MM.1S (cell line): ENCODE measurements around the gene WNT8B.

Source experiments
- DNase-seq: peaks from one replicate; pipeline ENCODE4 v3.0.0-alpha.2; 2015
- H2AFZ ChIP-seq: fragments of 300-600 bp; sonication (generic); 2 replicates; pipeline ENCODE4 v1.6.0; 2016; ENCODE audit warnings: antibody characterized with exemption, low read length
- H3F3A ChIP-seq: fragments of 300-600 bp; sonication (generic); 2 replicates; pipeline ENCODE4 v1.6.1; 2016; ENCODE audit warnings: mild to moderate bottlenecking, antibody characterized with exemption, low read length, moderate library complexity, mixed read lengths; ENCODE audit not compliant: insufficient read depth
- H3K27ac ChIP-seq: fragments of 300-600 bp; sonication (generic); 2 replicates; pipeline ENCODE4 v1.5.1; 2016; ENCODE audit warnings: mild to moderate bottlenecking, low read length
- H3K27me3 ChIP-seq: fragments of 300-600 bp; sonication (generic); replicated peaks from 2 replicates; pipeline ENCODE4 v1.6.0; 2016; ENCODE audit warnings: low read length; ENCODE audit not compliant: insufficient read depth
- H3K36me3 ChIP-seq: fragments of 300-600 bp; sonication (generic); replicated peaks from 2 replicates; pipeline ENCODE4 v1.6.1; 2016; ENCODE audit warnings: mild to moderate bottlenecking, low read length, mixed read lengths; ENCODE audit not compliant: insufficient read depth
- H3K4me1 ChIP-seq: fragments of 300-600 bp; sonication (generic); 2 replicates; pipeline ENCODE4 v1.6.1; 2016; ENCODE audit warnings: low read length, mixed read lengths
- H3K4me2 ChIP-seq: fragments of 300-600 bp; sonication (generic); 2 replicates; pipeline ENCODE4 v1.6.0; 2016; ENCODE audit warnings: low read depth, low read length
- H3K4me3 ChIP-seq: fragments of 300-600 bp; sonication (generic); 2 replicates; pipeline ENCODE4 v1.5.1; 2016; ENCODE audit warnings: low read length, mixed read lengths
- H3K79me2 ChIP-seq: fragments of 300-600 bp; sonication (generic); 2 replicates; pipeline ENCODE4 v1.6.1; 2016; ENCODE audit warnings: mixed run types, low read length, mixed read lengths
- H3K9ac ChIP-seq: fragments of 300-600 bp; sonication (generic); 2 replicates; pipeline ENCODE4 v1.6.1; 2016; ENCODE audit warnings: low read length, mixed read lengths
- H3K9me2 ChIP-seq: fragments of 300-600 bp; sonication (generic); replicated peaks from 2 replicates; pipeline ENCODE4 v1.6.1; 2016; ENCODE audit warnings: mild to moderate bottlenecking, low read length, mixed read lengths; ENCODE audit not compliant: insufficient read depth
- H3K9me3 ChIP-seq: fragments of 300-600 bp; sonication (generic); replicated peaks from 2 replicates; pipeline ENCODE4 v1.6.1; 2016; ENCODE audit warnings: mild to moderate bottlenecking, low read length, mixed read lengths; ENCODE audit not compliant: insufficient read depth
- H4K20me1 ChIP-seq: fragments of 300-600 bp; sonication (generic); 2 replicates; pipeline ENCODE4 v1.6.1; 2016; ENCODE audit warnings: mild to moderate bottlenecking, low read length, moderate library complexity, mixed read lengths; ENCODE audit not compliant: insufficient read depth
- EZH2 ChIP-seq: fragments of 300-600 bp; sonication (generic); optimal IDR thresholded peaks from 2 replicates; pipeline ENCODE3; 2017; ENCODE audit warnings: low read depth, mild to moderate bottlenecking, antibody characterized with exemption, low read length, mixed read lengths
- EZH2phosphoT487 ChIP-seq: fragments of 300-600 bp; sonication (generic); IDR thresholded peaks from 2 replicates; pipeline ENCODE4 v1.6.1; 2018; ENCODE audit warnings: antibody characterized with exemption, low read length
- TF ChIP-seq, protein P1 (sequence below): fragments of 300-600 bp; sonication (generic); IDR thresholded peaks from 2 replicates; pipeline ENCODE4 v1.5.1; 2016; ENCODE audit warnings: antibody characterized with exemption, low read length, mixed read lengths

WNT8B gene

DNA sequence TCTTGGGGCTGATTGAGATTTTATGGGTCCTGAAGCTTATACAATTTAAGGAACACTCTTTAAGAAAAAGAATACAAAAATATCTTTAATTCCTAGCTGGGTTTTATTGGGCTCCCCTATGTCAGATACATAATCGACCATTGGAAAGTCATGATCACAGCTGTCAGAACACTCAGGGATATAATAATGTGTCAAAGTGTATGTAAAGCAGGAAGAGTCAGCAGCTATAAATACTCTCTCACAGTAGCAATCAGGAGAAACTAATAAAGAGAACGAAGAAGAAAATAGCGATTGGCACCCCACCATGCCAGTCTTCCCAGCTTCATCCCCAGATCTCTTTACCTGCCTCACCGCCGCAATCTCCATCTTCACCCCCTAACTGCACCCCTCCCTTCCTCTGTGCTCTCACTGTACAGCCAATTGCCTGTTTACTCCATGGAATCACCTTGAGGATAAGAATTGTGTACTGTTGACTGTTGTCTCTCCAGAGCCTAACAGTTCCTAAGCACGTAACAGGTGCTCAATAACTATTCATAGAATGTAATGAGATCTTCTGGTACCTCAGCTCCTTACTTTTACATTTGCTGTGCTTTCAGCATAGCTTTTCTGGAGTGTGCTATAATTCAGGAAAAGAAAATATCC, 24.0 kb upstream of the WNT8B start:
- no peaks in the 10 kb centered on the region for H3K27me3 ChIP-seq
- H3K9me3 ChIP-seq: no peaks in the 10 kb centered on the region
- H3K27ac ChIP-seq: no peak overlapping the region
- no peaks in the 10 kb centered on the region for H3F3A ChIP-seq
- H3K4me2 ChIP-seq: no peak overlapping the region
- TF ChIP-seq EZH2phosphoT487: no peak
- TF ChIP-seq, protein P1, sequence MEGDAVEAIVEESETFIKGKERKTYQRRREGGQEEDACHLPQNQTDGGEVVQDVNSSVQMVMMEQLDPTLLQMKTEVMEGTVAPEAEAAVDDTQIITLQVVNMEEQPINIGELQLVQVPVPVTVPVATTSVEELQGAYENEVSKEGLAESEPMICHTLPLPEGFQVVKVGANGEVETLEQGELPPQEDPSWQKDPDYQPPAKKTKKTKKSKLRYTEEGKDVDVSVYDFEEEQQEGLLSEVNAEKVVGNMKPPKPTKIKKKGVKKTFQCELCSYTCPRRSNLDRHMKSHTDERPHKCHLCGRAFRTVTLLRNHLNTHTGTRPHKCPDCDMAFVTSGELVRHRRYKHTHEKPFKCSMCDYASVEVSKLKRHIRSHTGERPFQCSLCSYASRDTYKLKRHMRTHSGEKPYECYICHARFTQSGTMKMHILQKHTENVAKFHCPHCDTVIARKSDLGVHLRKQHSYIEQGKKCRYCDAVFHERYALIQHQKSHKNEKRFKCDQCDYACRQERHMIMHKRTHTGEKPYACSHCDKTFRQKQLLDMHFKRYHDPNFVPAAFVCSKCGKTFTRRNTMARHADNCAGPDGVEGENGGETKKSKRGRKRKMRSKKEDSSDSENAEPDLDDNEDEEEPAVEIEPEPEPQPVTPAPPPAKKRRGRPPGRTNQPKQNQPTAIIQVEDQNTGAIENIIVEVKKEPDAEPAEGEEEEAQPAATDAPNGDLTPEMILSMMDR: no peak
- TF ChIP-seq EZH2: no peak
- no peaks in the 10 kb centered on the region for H3K36me3 ChIP-seq
- no peaks in the 10 kb centered on the region for H3K4me1 ChIP-seq
- H4K20me1 ChIP-seq: no peaks in the 10 kb centered on the region
- H3K9me2 ChIP-seq: no peaks in the 10 kb centered on the region
- no peak overlapping the region for H3K9ac ChIP-seq
- no peak for DNase-seq
- no peaks in the 10 kb centered on the region for H3K79me2 ChIP-seq
- no peak overlapping the region for H2AFZ ChIP-seq
- no peak overlapping the region for H3K4me3 ChIP-seq

GRCh38 chr10:100442548-100442947, 20.3 kb upstream of the WNT8B start:
- no peaks in the 10 kb centered on the region for H3K36me3 ChIP-seq
- H3K9me2 ChIP-seq: no peaks in the 10 kb centered on the region
- no peaks in the 10 kb centered on the region for H3K27me3 ChIP-seq
- no peak overlapping the region for H3K4me3 ChIP-seq
- H4K20me1 ChIP-seq: no peaks in the 10 kb centered on the region
- no peak for DNase-seq
- H3K9me3 ChIP-seq: no peaks in the 10 kb centered on the region
- no peak overlapping the region for H3K9ac ChIP-seq
- H3F3A ChIP-seq: no peaks in the 10 kb centered on the region
- no peak overlapping the region for H3K27ac ChIP-seq
- H3K79me2 ChIP-seq: no peaks in the 10 kb centered on the region
- TF ChIP-seq EZH2 (no peak), EZH2phosphoT487 (no peak)
- TF ChIP-seq, protein P1: no peak
- H3K4me2 ChIP-seq: no peak overlapping the region
- H2AFZ ChIP-seq: no peak overlapping the region
- no peaks in the 10 kb centered on the region for H3K4me1 ChIP-seq

GRCh38 chr10:100446130-100446761, 16.6 kb upstream of the WNT8B start:
- H3K9me2 ChIP-seq: no peaks in the 10 kb centered on the region
- H2AFZ ChIP-seq: no peak overlapping the region
- H3K9ac ChIP-seq: no peak overlapping the region
- H3K79me2 ChIP-seq: no peaks in the 10 kb centered on the region
- no peaks in the 10 kb centered on the region for H3K9me3 ChIP-seq
- H3K4me1 ChIP-seq: no peaks in the 10 kb centered on the region
- no peak for TF ChIP-seq EZH2
- no peak for TF ChIP-seq EZH2phosphoT487
- TF ChIP-seq, protein P1: no peak
- H3K4me3 ChIP-seq: no peak overlapping the region
- no peak overlapping the region for H3K4me2 ChIP-seq
- H3K27ac ChIP-seq: no peak overlapping the region
- no peak for DNase-seq
- no peaks in the 10 kb centered on the region for H3F3A ChIP-seq
- H3K36me3 ChIP-seq: no peaks in the 10 kb centered on the region
- H3K27me3 ChIP-seq: no peaks in the 10 kb centered on the region
- no peaks in the 10 kb centered on the region for H4K20me1 ChIP-seq
